ENCODE data around the gene VPS51.

- TF ChIP-seq CTCF (IDR thresholded peaks at IDR 0.05) (no peak), POLR2A (IDR thresholded peaks at IDR 0.05) (no peak)
These were observed 60.2 kb downstream of the VPS51 start for GRCh38 chr11:65156256-65156655.
